CD14-positive monocyte (primary cell): ENCODE results near the gene ITPR1. TPM values are rescaled to one million over a fixed set of nuclear protein-coding genes. Genes with fewer than 3 reads are reported as not detected.

Source experiments
- DNase-seq, 3 donors: peaks; one replicate each; pipeline ENCODE4 v3.0.0-alpha.2; 2011 to 2022
- H2AFZ ChIP-seq: 2 replicates; pipeline ENCODE4 v1.6.0; 2012; ENCODE audit warnings: mild to moderate bottlenecking, low read depth, low read length, inconsistent platforms; ENCODE audit not compliant: insufficient read depth, poor library complexity, severe bottlenecking
- H3K27ac ChIP-seq, 2 donors: 1 replicate in 1 of 2; 2 replicates in 1 of 2; pipeline ENCODE4 v1.5.1; 2012 to 2013; ENCODE audit warnings: low read length in 2 of 2, control low read depth in 1 of 2, inconsistent platforms in 1 of 2, low read depth in 1 of 2, mild to moderate bottlenecking in 1 of 2
- H3K27me3 ChIP-seq, 2 donors: one replicate each; pipeline versions ENCODE4 v1.6.0 to v1.6.1; 2011 to 2013; ENCODE audit warnings: low read length in 2 of 2; ENCODE audit not compliant: control insufficient read depth in 2 of 2, insufficient read depth in 2 of 2
- H3K36me3 ChIP-seq, 2 donors: replicated peaks in 1 of 2; 1 replicate in 1 of 2; 2 replicates in 1 of 2; pipeline versions ENCODE4 v1.5.1 to v1.6.1; 2012 to 2013; ENCODE audit warnings: low read length in 2 of 2, control low read depth in 1 of 2, inconsistent platforms in 1 of 2, mild to moderate bottlenecking in 1 of 2; ENCODE audit not compliant: insufficient read depth in 2 of 2, control insufficient read depth in 1 of 2
- H3K4me1 ChIP-seq, 2 donors: 1 replicate in 1 of 2; 2 replicates in 1 of 2; pipeline versions ENCODE4 v1.5.1 to v1.6.1; 2012 to 2013; ENCODE audit warnings: low read length in 2 of 2, control low read depth in 1 of 2, inconsistent platforms in 1 of 2, mild to moderate bottlenecking in 1 of 2, moderate library complexity in 1 of 2; ENCODE audit not compliant: insufficient read depth in 2 of 2, control insufficient read depth in 1 of 2
- H3K4me2 ChIP-seq: replicated peaks from 2 replicates; pipeline ENCODE3; 2012; ENCODE audit warnings: low read length, moderate library complexity, mild to moderate bottlenecking; ENCODE audit not compliant: poor library complexity, severe bottlenecking; ENCODE audit errors: extremely low read depth
- H3K4me3 ChIP-seq, 3 experiments: fragments of 200-600 bp in 1 of 3; sonication (generic) in 1 of 3; replicated peaks in 1 of 3; 1 replicate in 2 of 3; 2 replicates in 1 of 3; pipeline ENCODE4 v1.5.1; 2011 to 2013; ENCODE audit warnings: low read length in 3 of 3, mild to moderate bottlenecking in 3 of 3, control low read depth in 2 of 3, low read depth in 2 of 3, inconsistent platforms in 1 of 3, moderate library complexity in 1 of 3
- H3K79me2 ChIP-seq: 2 replicates; pipeline ENCODE4 v1.6.0; 2012; ENCODE audit warnings: mild to moderate bottlenecking, control low read depth, inconsistent platforms, low read length, moderate library complexity; ENCODE audit not compliant: insufficient read depth
- H3K9ac ChIP-seq: 2 replicates; pipeline ENCODE4 v1.6.0; 2017; ENCODE audit warnings: low read length, mild to moderate bottlenecking; ENCODE audit not compliant: insufficient read depth, poor library complexity, severe bottlenecking
- H3K9me3 ChIP-seq, 2 donors: replicated peaks in 1 of 2; 1 replicate in 1 of 2; 2 replicates in 1 of 2; pipeline versions ENCODE4 v1.5.1 to v1.6.1; 2012 to 2013; ENCODE audit warnings: low read length in 2 of 2, control low read depth in 1 of 2; ENCODE audit not compliant: control insufficient read depth in 1 of 2, insufficient read depth in 1 of 2
- H4K20me1 ChIP-seq: 2 replicates; pipeline ENCODE4 v1.6.0; 2012; ENCODE audit warnings: mild to moderate bottlenecking, low read length, control low read depth, moderate library complexity; ENCODE audit not compliant: insufficient read depth
- H3K27ac Mint-ChIP-seq, 7 donors: one replicate each; pipeline ENCODE4 v1.8.0; 2020; ENCODE audit warnings: mild to moderate bottlenecking in 7 of 7, mixed read lengths in 7 of 7, moderate library complexity in 6 of 7, inconsistent platforms in 2 of 7
- H3K27me3 Mint-ChIP-seq, 3 donors: one replicate each; pipeline ENCODE4 v1.8.0; 2021 to 2022; ENCODE audit warnings: low read depth in 3 of 3, mild to moderate bottlenecking in 3 of 3, mixed read lengths in 3 of 3, moderate library complexity in 3 of 3, inconsistent platforms in 1 of 3
- H3K36me3 Mint-ChIP-seq, 2 donors: one replicate each; pipeline ENCODE4 v1.8.0; 2020; ENCODE audit warnings: mixed read lengths in 2 of 2, inconsistent platforms in 1 of 2, mild to moderate bottlenecking in 1 of 2
- H3K4me1 Mint-ChIP-seq: one replicate; pipeline ENCODE4 v1.8.0; 2020; ENCODE audit warnings: mild to moderate bottlenecking, mixed read lengths
- H3K4me3 Mint-ChIP-seq, 2 donors: one replicate each; pipeline ENCODE4 v1.8.0; 2020; ENCODE audit warnings: mild to moderate bottlenecking in 2 of 2, mixed read lengths in 2 of 2, moderate library complexity in 1 of 2
- H3K9me3 Mint-ChIP-seq, 7 donors: one replicate each; pipeline ENCODE4 v1.8.0; 2020 to 2022; ENCODE audit warnings: mixed read lengths in 7 of 7, mild to moderate bottlenecking in 6 of 7, moderate library complexity in 6 of 7, inconsistent platforms in 2 of 7
- WGBS: methylation state at CpG from one replicate; pipeline ENCODE4 v1.1.5; 2013; ENCODE audit warnings: missing lambda C conversion rate; ENCODE audit not compliant: insufficient coverage; 5-methylcytosine and 5-hydroxymethylcytosine counted together
- intact Hi-C, 2 donors: fragments of 100-400 bp; cut with micrococcal nuclease; formaldehyde crosslinking; loops; one replicate each; pipeline versions ENCODE4 v1.15.0 to v1.15.1; 2023
- polyA plus RNA-seq, 3 donors: library from polyadenylated mRNA; depleted of rRNA in 1 of 3; unstranded in 2 of 3; stranded (reverse) in 1 of 3; fragments of 300-500 nt in 2 of 3; fragments of >200 nt in 1 of 3; fragmentation: Illumina TruSeq in 2 of 3; gene quantifications; 1 replicate in 2 of 3; 2 replicates in 1 of 3; pipeline ENCODE4 v1.2.3, GENCODE V29; 2012 to 2021
- TF ChIP-seq, protein P1 (sequence below): fragments of 200-600 bp; IDR thresholded peaks from one replicate; pipeline ENCODE4 v1.8.0; 2022; ENCODE audit warnings: antibody characterized with exemption, mild to moderate bottlenecking

Gene ITPR1
- polyA plus RNA-seq, 3 donors: 3.2 to 21.1 (median 7.1) TPM

DNA sequence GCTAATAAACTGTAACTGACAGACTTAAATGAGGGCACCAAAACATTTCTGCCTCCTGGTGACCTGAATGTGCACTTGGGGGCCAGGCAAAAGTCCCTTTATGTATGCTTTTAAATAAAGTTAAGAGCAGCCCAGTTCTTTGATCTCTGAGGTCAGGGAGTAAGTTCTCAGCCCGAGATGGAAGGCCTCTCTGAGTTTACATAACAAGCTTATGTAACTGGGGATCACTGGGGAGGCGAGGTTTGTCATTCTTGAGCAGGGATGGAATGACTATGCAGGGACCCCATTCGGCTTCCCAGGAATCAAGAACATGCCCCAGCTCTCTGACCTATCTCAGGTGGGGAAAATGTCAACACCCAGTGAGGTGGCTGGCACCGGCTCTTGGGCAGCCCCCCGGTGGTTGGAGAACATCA, 287.4 kb downstream of the ITPR1 start:
- WGBS: 97% methylated on average over 4 of the region's 5 CpGs
- no peak overlapping the region for H2AFZ ChIP-seq
- peaks cover 65 to 100% of the 10 kb centered on the region in 2 donors for H3K36me3 ChIP-seq
- no peak overlapping the region for H3K4me3 ChIP-seq
- Mint-ChIP-seq H3K4me1 (no peaks in the 10 kb centered on the region), H3K4me3 (no peak overlapping the region), H3K9me3 (peaks cover 0 to 2% (median 0%) of the 10 kb centered on the region in 7 donors), H3K27ac (no peak overlapping the region), H3K36me3 (peaks cover 82 to 88% of the 10 kb centered on the region in 2 donors), H3K27me3 (no peaks in the 10 kb centered on the region)
- intact Hi-C loops: no loop called here
- no peak overlapping the region for H3K27ac ChIP-seq
- H3K9me3 ChIP-seq: no peaks in the 10 kb centered on the region
- H3K27me3 ChIP-seq: no peaks in the 10 kb centered on the region
- TF ChIP-seq, protein P1, sequence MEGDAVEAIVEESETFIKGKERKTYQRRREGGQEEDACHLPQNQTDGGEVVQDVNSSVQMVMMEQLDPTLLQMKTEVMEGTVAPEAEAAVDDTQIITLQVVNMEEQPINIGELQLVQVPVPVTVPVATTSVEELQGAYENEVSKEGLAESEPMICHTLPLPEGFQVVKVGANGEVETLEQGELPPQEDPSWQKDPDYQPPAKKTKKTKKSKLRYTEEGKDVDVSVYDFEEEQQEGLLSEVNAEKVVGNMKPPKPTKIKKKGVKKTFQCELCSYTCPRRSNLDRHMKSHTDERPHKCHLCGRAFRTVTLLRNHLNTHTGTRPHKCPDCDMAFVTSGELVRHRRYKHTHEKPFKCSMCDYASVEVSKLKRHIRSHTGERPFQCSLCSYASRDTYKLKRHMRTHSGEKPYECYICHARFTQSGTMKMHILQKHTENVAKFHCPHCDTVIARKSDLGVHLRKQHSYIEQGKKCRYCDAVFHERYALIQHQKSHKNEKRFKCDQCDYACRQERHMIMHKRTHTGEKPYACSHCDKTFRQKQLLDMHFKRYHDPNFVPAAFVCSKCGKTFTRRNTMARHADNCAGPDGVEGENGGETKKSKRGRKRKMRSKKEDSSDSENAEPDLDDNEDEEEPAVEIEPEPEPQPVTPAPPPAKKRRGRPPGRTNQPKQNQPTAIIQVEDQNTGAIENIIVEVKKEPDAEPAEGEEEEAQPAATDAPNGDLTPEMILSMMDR: no peak
- H3K4me1 ChIP-seq: no peaks in the 10 kb centered on the region
- no peak overlapping the region for H3K4me2 ChIP-seq
- DNase-seq: no peak
- H3K9ac ChIP-seq: no peak overlapping the region
- no peaks in the 10 kb centered on the region for H4K20me1 ChIP-seq
- no peaks in the 10 kb centered on the region for H3K79me2 ChIP-seq

DNA sequence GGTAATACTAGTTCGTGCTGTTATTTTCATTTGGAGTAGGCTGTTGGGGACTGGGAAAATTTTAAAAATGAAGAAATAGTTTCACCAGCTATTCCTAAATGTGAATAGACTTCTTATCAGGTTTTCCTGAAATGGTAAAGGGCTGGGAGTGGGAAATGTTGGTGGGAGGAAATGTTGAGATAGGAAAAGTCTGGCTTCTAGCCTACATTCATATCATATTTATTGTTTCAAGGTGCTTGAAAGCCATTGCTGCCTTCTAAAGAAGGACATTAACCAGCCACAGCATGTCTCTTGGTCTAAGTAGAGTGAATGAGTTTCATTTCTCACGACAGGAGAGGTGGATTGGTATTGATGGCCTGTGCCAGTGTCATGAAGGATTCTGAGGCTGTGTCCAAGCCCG, 288.9 kb downstream of the ITPR1 start:
- no peak overlapping the region for H3K4me3 Mint-ChIP-seq
- Histone ChIP-seq H3K4me1 (peaks cover 0 to 5% of the 10 kb centered on the region in 2 donors), H4K20me1 (no peaks in the 10 kb centered on the region), H3K79me2 (no peaks in the 10 kb centered on the region), H3K9ac (no peak overlapping the region), H3K27ac (no peak overlapping the region), H3K36me3 (peaks cover 65 to 100% of the 10 kb centered on the region in 2 donors), H3K4me2 (no peak overlapping the region), H2AFZ (no peak overlapping the region), H3K27me3 (no peaks in the 10 kb centered on the region), H3K9me3 (no peaks in the 10 kb centered on the region), H3K4me3 (no peak overlapping the region)
- no peak for DNase-seq
- TF ChIP-seq, protein P1: no peak
- WGBS: 92% methylated on average over 2 of the region's 3 CpGs
- H3K27ac Mint-ChIP-seq: no peak overlapping the region
- intact Hi-C loops: no loop called here
- H3K27me3 Mint-ChIP-seq: no peaks in the 10 kb centered on the region
- H3K9me3 Mint-ChIP-seq: peaks cover 0 to 2% (median 0%) of the 10 kb centered on the region in 7 donors
- H3K36me3 Mint-ChIP-seq: peaks cover 75 to 83% of the 10 kb centered on the region in 2 donors
- peaks cover 7% of the 10 kb centered on the region for H3K4me1 Mint-ChIP-seq
